H9 (cell line): Measurements from ENCODE around the gene ANKRD13A. TPM values are rescaled to one million over a fixed set of nuclear protein-coding genes. Genes with fewer than 3 reads are reported as not detected.

Source experiments
- DNase-seq: peaks from one replicate; pipeline ENCODE4 v3.0.0-alpha.2; 2017
- H2AFZ ChIP-seq: one replicate; pipeline ENCODE4 v1.6.1; 2013; ENCODE audit warnings: mild to moderate bottlenecking, low read length, control low read depth, moderate library complexity
- H2AK5ac ChIP-seq: 2 replicates; pipeline ENCODE4 v1.6.1; 2013; ENCODE audit warnings: low read length, control low read depth, mixed read lengths; ENCODE audit not compliant: insufficient read length
- H2BK120ac ChIP-seq: one replicate; pipeline ENCODE4 v1.6.1; 2013; ENCODE audit warnings: low read depth, mild to moderate bottlenecking, low read length, control low read depth, inconsistent platforms; ENCODE audit not compliant: poor library complexity, severe bottlenecking
- H2BK12ac ChIP-seq: 2 replicates; pipeline ENCODE4 v1.6.1; 2013; ENCODE audit warnings: low read length, control low read depth, mixed read lengths, low read depth; ENCODE audit not compliant: insufficient read length
- H2BK15ac ChIP-seq: 2 replicates; pipeline ENCODE4 v1.6.1; 2013; ENCODE audit warnings: low read depth, low read length, control low read depth
- H2BK20ac ChIP-seq: one replicate; pipeline ENCODE4 v1.6.1; 2013; ENCODE audit warnings: low read depth, mild to moderate bottlenecking, low read length, control low read depth, inconsistent platforms; ENCODE audit not compliant: poor library complexity, severe bottlenecking
- H2BK5ac ChIP-seq: 2 replicates; pipeline ENCODE4 v1.6.1; 2013; ENCODE audit warnings: low read length, control low read depth, mixed read lengths; ENCODE audit not compliant: insufficient read length
- H3K14ac ChIP-seq: 2 replicates; pipeline ENCODE4 v1.6.1; 2013; ENCODE audit warnings: low read length, control low read depth; ENCODE audit not compliant: insufficient read depth
- H3K18ac ChIP-seq: 2 replicates; pipeline ENCODE4 v1.6.1; 2013; ENCODE audit warnings: low read depth, mild to moderate bottlenecking, mixed read lengths, low read length, control low read depth; ENCODE audit not compliant: insufficient read length
- H3K23ac ChIP-seq: 2 replicates; pipeline ENCODE4 v1.6.1; 2013; ENCODE audit warnings: low read length, control low read depth, mixed read lengths, low read depth; ENCODE audit not compliant: insufficient read length
- H3K23me2 ChIP-seq: 2 replicates; pipeline ENCODE4 v1.6.1; 2013; ENCODE audit warnings: low read depth, mild to moderate bottlenecking, mixed read lengths, low read length, control low read depth; ENCODE audit not compliant: insufficient read length, poor library complexity, severe bottlenecking
- H3K27ac ChIP-seq: 2 replicates; pipeline ENCODE4 v1.5.1; 2013; ENCODE audit warnings: low read length, control low read depth, mixed read lengths, low read depth; ENCODE audit not compliant: insufficient read length
- H3K27me3 ChIP-seq: 2 replicates; pipeline ENCODE4 v1.6.1; 2013; ENCODE audit warnings: low read length, control low read depth, inconsistent platforms; ENCODE audit not compliant: insufficient read depth
- H3K4ac ChIP-seq: 2 replicates; pipeline ENCODE4 v1.6.1; 2013; ENCODE audit warnings: low read depth, mild to moderate bottlenecking, control low read depth, inconsistent platforms, low read length, moderate library complexity
- H3K4me1 ChIP-seq: 2 replicates; pipeline ENCODE4 v1.6.1; 2013; ENCODE audit warnings: low read length, control low read depth, inconsistent platforms; ENCODE audit not compliant: insufficient read depth
- H3K4me2 ChIP-seq: 2 replicates; pipeline ENCODE4 v1.6.1; 2013; ENCODE audit warnings: low read length, control low read depth, mixed read lengths; ENCODE audit not compliant: insufficient read length, insufficient read depth
- H3K56ac ChIP-seq: 2 replicates; pipeline ENCODE4 v1.6.1; 2013; ENCODE audit warnings: low read depth, mild to moderate bottlenecking, mixed read lengths, low read length, control low read depth; ENCODE audit not compliant: insufficient read length
- H3K79me1 ChIP-seq: 2 replicates; pipeline ENCODE4 v1.6.1; 2013; ENCODE audit warnings: low read depth, mild to moderate bottlenecking, moderate library complexity, low read length, control low read depth, inconsistent platforms; ENCODE audit not compliant: insufficient read depth, poor library complexity, severe bottlenecking
- H3K79me2 ChIP-seq: 2 replicates; pipeline ENCODE4 v1.6.1; 2013; ENCODE audit warnings: low read length, control low read depth, inconsistent platforms; ENCODE audit not compliant: insufficient read depth
- H3K9ac ChIP-seq: 2 replicates; pipeline ENCODE4 v1.6.1; 2013; ENCODE audit warnings: low read length, control low read depth, mixed read lengths; ENCODE audit not compliant: insufficient read length; ENCODE audit errors: extremely low read depth
- H3K9me3 ChIP-seq: one replicate; pipeline ENCODE4 v1.6.1; 2013; ENCODE audit warnings: low read depth, low read length, inconsistent platforms; ENCODE audit not compliant: control insufficient read depth
- H3T11ph ChIP-seq: one replicate; pipeline ENCODE4 v1.6.1; 2013; ENCODE audit warnings: mild to moderate bottlenecking, low read length, control low read depth, inconsistent platforms
- H4K20me1 ChIP-seq: one replicate; pipeline ENCODE4 v1.6.1; 2013; ENCODE audit not compliant: control insufficient read depth, insufficient read length, insufficient read depth
- H4K5ac ChIP-seq: 2 replicates; pipeline ENCODE4 v1.6.1; 2013; ENCODE audit warnings: low read depth, mild to moderate bottlenecking, mixed read lengths, low read length, control low read depth; ENCODE audit not compliant: insufficient read length
- H4K8ac ChIP-seq: replicated peaks from 2 replicates; pipeline ENCODE4 v1.6.1; 2013; ENCODE audit warnings: low read length, control low read depth, mixed read lengths, low read depth; ENCODE audit not compliant: insufficient read length
- H4K91ac ChIP-seq: 2 replicates; pipeline ENCODE4 v1.6.1; 2013; ENCODE audit warnings: low read depth, mild to moderate bottlenecking, moderate library complexity, mixed read lengths, low read length, control low read depth; ENCODE audit not compliant: insufficient read length
- H3K27ac Mint-ChIP-seq, 3 experiments: 2 replicates in 2 of 3; 3 replicates in 1 of 3; pipeline ENCODE4 v1.8.0; 2020 to 2021; ENCODE audit warnings: mixed read lengths in 3 of 3, mild to moderate bottlenecking in 1 of 3, moderate library complexity in 1 of 3
- H3K27me3 Mint-ChIP-seq: 2 replicates; pipeline ENCODE4 v1.8.0; 2021; ENCODE audit warnings: low read depth, mild to moderate bottlenecking, moderate library complexity, mixed read lengths
- H3K36me3 Mint-ChIP-seq, 3 experiments: 2 replicates in 2 of 3; 3 replicates in 1 of 3; pipeline ENCODE4 v1.8.0; 2020 to 2021; ENCODE audit warnings: low read depth in 3 of 3, mixed read lengths in 3 of 3; ENCODE audit not compliant: insufficient read depth in 1 of 3
- H3K4me1 Mint-ChIP-seq, 2 experiments: 2 replicates each; pipeline ENCODE4 v1.8.0; 2020; ENCODE audit warnings: mixed read lengths in 2 of 2
- H3K4me3 Mint-ChIP-seq, 2 experiments: 2 replicates in 1 of 2; 3 replicates in 1 of 2; pipeline ENCODE4 v1.8.0; 2020 to 2021; ENCODE audit warnings: mild to moderate bottlenecking in 2 of 2, mixed read lengths in 2 of 2, moderate library complexity in 1 of 2
- H3K9me3 Mint-ChIP-seq, 2 experiments: 2 replicates in 1 of 2; 3 replicates in 1 of 2; pipeline ENCODE4 v1.8.0; 2020; ENCODE audit warnings: mild to moderate bottlenecking in 2 of 2, mixed read lengths in 2 of 2, moderate library complexity in 1 of 2
- WGBS: extraction: QIAGEN DNeasy Blood & Tissue Kit; methylation state at CpG from one replicate; pipeline ENCODE4 v1.1.7; 2013; ENCODE audit warnings: missing lambda C conversion rate, low lambda C conversion rate, mixed read lengths; ENCODE audit not compliant: insufficient read length; ENCODE audit errors: extremely low coverage; 5-methylcytosine and 5-hydroxymethylcytosine counted together
- total RNA-seq: library from RNA; stranded (reverse); gene quantifications from 2 replicates; pipeline ENCODE4 v1.2.1, GENCODE V29; 2021
- TF ChIP-seq, protein P1 (sequence below): fragments of 200-600 bp; sonication (generic); conservative IDR thresholded peaks from 3 replicates; pipeline ENCODE4 v1.8.0; 2021; ENCODE audit warnings: antibody characterized with exemption, mild to moderate bottlenecking

The ANKRD13A gene
- total RNA-seq, 1 experiment from 2014 or later = 18.0 TPM

DNA sequence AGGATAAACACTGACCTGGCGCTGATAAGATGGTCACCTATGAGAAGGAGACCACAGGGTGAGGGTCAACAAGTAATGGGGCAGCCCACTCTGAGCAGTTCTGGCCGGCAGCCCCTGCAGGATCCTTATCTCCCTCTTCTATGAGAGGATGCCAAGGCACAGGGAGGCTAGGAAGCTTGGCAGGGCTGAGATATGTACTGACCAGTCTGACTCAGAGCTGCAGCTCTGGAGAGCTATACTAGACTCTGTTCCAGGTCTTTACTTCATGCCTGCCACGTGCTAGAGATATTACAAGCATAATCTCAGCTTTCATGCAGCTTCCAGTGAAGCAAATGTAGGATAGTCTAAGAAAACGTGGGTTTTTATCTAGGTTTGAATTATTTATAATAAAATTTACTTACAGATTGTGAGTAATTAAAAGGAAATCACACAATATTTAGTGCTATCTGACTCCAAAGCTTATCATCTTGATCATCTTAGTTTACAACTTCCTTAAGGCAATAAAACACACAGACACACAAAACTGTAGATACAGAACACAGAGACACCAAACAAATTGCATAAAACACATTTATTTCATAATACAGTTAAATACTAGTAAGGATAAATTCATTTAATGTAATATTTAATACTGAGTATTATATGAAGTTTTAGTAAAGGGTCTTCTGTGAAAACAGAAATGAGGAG is 35.3 kb upstream of the ANKRD13A start:
- no peak overlapping the region for H2AFZ ChIP-seq
- H3K27ac Mint-ChIP-seq = peak overlapping the region in 1 of 3 experiments; percentile 63; a peak in 1 of 7 replicates

More for the DNA sequence above, 35.3 kb upstream of the ANKRD13A start:
- H2BK12ac ChIP-seq = no peak overlapping the region
- H2BK5ac ChIP-seq = no peak overlapping the region
- H3K56ac ChIP-seq = no peak overlapping the region
- H2AK5ac ChIP-seq = no peak overlapping the region
- H3K23me2 ChIP-seq = no peaks in the 10 kb centered on the region
- no peak overlapping the region for H3K9ac ChIP-seq
- no peak overlapping the region for H3K4ac ChIP-seq
- no peak overlapping the region for H3K23ac ChIP-seq
- Mint-ChIP-seq H3K36me3 (peaks cover 4 to 34% (median 13%) of the 10 kb centered on the region in 3 experiments; a peak in 5 of 7 replicates), H3K4me3 (no peak overlapping the region), H3K4me1 (peaks cover 2 to 3% of the 10 kb centered on the region in 2 experiments; a peak in 3 of 4 replicates), H3K27me3 (no peaks in the 10 kb centered on the region), H3K9me3 (no peaks in the 10 kb centered on the region)
- no peaks in the 10 kb centered on the region for H3K4me1 ChIP-seq
- H4K8ac ChIP-seq = no peak overlapping the region
- no peak overlapping the region for H2BK120ac ChIP-seq
- no peak overlapping the region for H3K14ac ChIP-seq
- no CpG with 5 or more reads among the region's 4 CpGs for WGBS
- TF ChIP-seq, protein P1, sequence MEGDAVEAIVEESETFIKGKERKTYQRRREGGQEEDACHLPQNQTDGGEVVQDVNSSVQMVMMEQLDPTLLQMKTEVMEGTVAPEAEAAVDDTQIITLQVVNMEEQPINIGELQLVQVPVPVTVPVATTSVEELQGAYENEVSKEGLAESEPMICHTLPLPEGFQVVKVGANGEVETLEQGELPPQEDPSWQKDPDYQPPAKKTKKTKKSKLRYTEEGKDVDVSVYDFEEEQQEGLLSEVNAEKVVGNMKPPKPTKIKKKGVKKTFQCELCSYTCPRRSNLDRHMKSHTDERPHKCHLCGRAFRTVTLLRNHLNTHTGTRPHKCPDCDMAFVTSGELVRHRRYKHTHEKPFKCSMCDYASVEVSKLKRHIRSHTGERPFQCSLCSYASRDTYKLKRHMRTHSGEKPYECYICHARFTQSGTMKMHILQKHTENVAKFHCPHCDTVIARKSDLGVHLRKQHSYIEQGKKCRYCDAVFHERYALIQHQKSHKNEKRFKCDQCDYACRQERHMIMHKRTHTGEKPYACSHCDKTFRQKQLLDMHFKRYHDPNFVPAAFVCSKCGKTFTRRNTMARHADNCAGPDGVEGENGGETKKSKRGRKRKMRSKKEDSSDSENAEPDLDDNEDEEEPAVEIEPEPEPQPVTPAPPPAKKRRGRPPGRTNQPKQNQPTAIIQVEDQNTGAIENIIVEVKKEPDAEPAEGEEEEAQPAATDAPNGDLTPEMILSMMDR = no peak
- H3K79me1 ChIP-seq = no peaks in the 10 kb centered on the region
- no peak overlapping the region for H2BK20ac ChIP-seq
- H2BK15ac ChIP-seq = no peak overlapping the region
- H3T11ph ChIP-seq = no peak overlapping the region
- H3K9me3 ChIP-seq = no peaks in the 10 kb centered on the region
- H3K18ac ChIP-seq = no peak overlapping the region
- H3K27me3 ChIP-seq = no peaks in the 10 kb centered on the region
- no peak overlapping the region for H4K91ac ChIP-seq
- H4K5ac ChIP-seq = no peak overlapping the region
- no peak overlapping the region for H3K27ac ChIP-seq
- DNase-seq = no peak
- no peaks in the 10 kb centered on the region for H4K20me1 ChIP-seq
- H3K4me2 ChIP-seq = no peak overlapping the region
- H3K79me2 ChIP-seq = no peaks in the 10 kb centered on the region
